ENCODE measurements around the gene KIAA1328. TPM values are rescaled to one million over a fixed set of nuclear protein-coding genes. Genes with fewer than 3 reads are reported as not detected.

The KIAA1328 gene
- total RNA-seq, 1 experiment from 2014 or later, result 6.2 TPM

- in situ Hi-C loops (cut with HindIII; ENCODE audit: low pct_unique_long_range_greater_than_20kb, low sequenced_read_pairs) (no loop called here), intact Hi-C loops (cut with micrococcal nuclease; ENCODE audit: unreplicated experiment) (no loop called here)
- Histone ChIP-seq H3K27me3 (ENCODE audit: control insufficient read depth, insufficient read depth, low read length) (no peaks in the 10 kb centered on the region), H3K36me3 (ENCODE audit: control insufficient read depth, insufficient read depth, low read length) (no peaks in the 10 kb centered on the region), H3K4me3 (ENCODE audit: low read depth in 2 of 2, low read length in 2 of 2) (no peak overlapping the region), H3K4me1 (ENCODE audit: control insufficient read depth, insufficient read depth, low read length) (no peaks in the 10 kb centered on the region), H3K27ac (ENCODE audit: low read length) (no peak overlapping the region), H3K9me3 (ENCODE audit: control insufficient read depth, insufficient read depth, low read depth, low read length) (no peaks in the 10 kb centered on the region)
- no TSS peak for BruUV-seq (replicated peaks)
- TF ChIP-seq CTCF (IDR thresholded peaks at IDR 0.05) (no peak), REST (IDR thresholded peaks at IDR 0.05; ENCODE audit: insufficient read depth in 1 of 2, low read depth in 2 of 2, low read length in 1 of 2) (no peak), TCF7L2 (IDR thresholded peaks at IDR 0.05; ENCODE audit: low read depth, low read length) (no peak), POLR2AphosphoS5 (IDR thresholded peaks at IDR 0.05; ENCODE audit: low read depth, low read length) (no peak), SIN3A (IDR thresholded peaks at IDR 0.05; ENCODE audit: borderline replicate concordance, insufficient read depth, low read depth, low read length) (no peak)
- CTCF ChIA-PET, result no interaction called here
- POLR2A ChIA-PET, result no interaction called here
- no peak for ATAC-seq
- no peak for DNase-seq (ENCODE audit: low read depth, low spot score)
These were observed 57.1 kb downstream of the KIAA1328 start for GRCh38 chr18:36885981-36886380.

- Histone ChIP-seq H3K9me3 (ENCODE audit: control insufficient read depth, insufficient read depth, low read depth, low read length) (no peaks in the 10 kb centered on the region), H3K27me3 (ENCODE audit: control insufficient read depth, insufficient read depth, low read length) (no peaks in the 10 kb centered on the region), H3K4me1 (ENCODE audit: control insufficient read depth, insufficient read depth, low read length) (no peaks in the 10 kb centered on the region), H3K4me3 (ENCODE audit: low read depth in 2 of 2, low read length in 2 of 2) (no peak overlapping the region), H3K27ac (ENCODE audit: low read length) (no peak overlapping the region), H3K36me3 (ENCODE audit: control insufficient read depth, insufficient read depth, low read length) (no peaks in the 10 kb centered on the region)
- in situ Hi-C loops (cut with HindIII; ENCODE audit: low pct_unique_long_range_greater_than_20kb, low sequenced_read_pairs) (no loop called here), intact Hi-C loops (cut with micrococcal nuclease; ENCODE audit: unreplicated experiment) (no loop called here)
- DNase-seq (ENCODE audit: low read depth, low spot score), result no peak
- ChIA-PET CTCF (no interaction called here), POLR2A (no interaction called here)
- TF ChIP-seq REST (IDR thresholded peaks at IDR 0.05; ENCODE audit: insufficient read depth in 1 of 2, low read depth in 2 of 2, low read length in 1 of 2), result no peak
- no peak for TF ChIP-seq TCF7L2 (IDR thresholded peaks at IDR 0.05; ENCODE audit: low read depth, low read length)
- TF ChIP-seq POLR2AphosphoS5 (IDR thresholded peaks at IDR 0.05; ENCODE audit: low read depth, low read length), result no peak
- TF ChIP-seq SIN3A (IDR thresholded peaks at IDR 0.05; ENCODE audit: borderline replicate concordance, insufficient read depth, low read depth, low read length), result no peak
- TF ChIP-seq CTCF (IDR thresholded peaks at IDR 0.05), result no peak
- no TSS peak for BruUV-seq (replicated peaks)
- no peak for ATAC-seq
These were observed 58.2 kb downstream of the KIAA1328 start for GRCh38 chr18:36887114-36887513.
